GM19438 (cell line): ENCODE measurements around the gene EFHC1.
A peak's percentile ranks its signal among the peaks of the same experiment; 100 is the strongest.

ENCODE experiments used
- ATAC-seq: cut with Tn5 transposase; IDR thresholded peaks from one replicate; pipeline ENCODE4 v1.9.1; 2021; ENCODE audit warnings: low read depth; ENCODE audit not compliant: unreplicated experiment

Gene EFHC1

GRCh38 chr6:52535711-52536423, 115.7 kb downstream of the EFHC1 start:
- peak; percentile 2 for ATAC-seq

GRCh38 chr6:52536424-52536916, 116.3 kb downstream of the EFHC1 start:
- peak; percentile 36 for ATAC-seq

GRCh38 chr6:52537001-52537753, 117.0 kb downstream of the EFHC1 start:
- ATAC-seq = peak; percentile 68

GRCh38 chr6:52538252-52538900, 118.2 kb downstream of the EFHC1 start:
- ATAC-seq = no peak

- ATAC-seq = no peak
These were observed 118.8 kb downstream of the EFHC1 start for GRCh38 chr6:52538901-52539354.

GRCh38 chr6:52539607-52540006, 119.5 kb downstream of the EFHC1 start:
- no peak for ATAC-seq

- no peak for ATAC-seq
These were observed 120.3 kb downstream of the EFHC1 start for GRCh38 chr6:52540286-52540902.

GRCh38 chr6:52541135-52541534, 121.0 kb downstream of the EFHC1 start:
- ATAC-seq = no peak

- ATAC-seq = no peak
These were observed 123.1 kb downstream of the EFHC1 start for GRCh38 chr6:52543262-52543661.

GRCh38 chr6:52543729-52544601, 123.8 kb downstream of the EFHC1 start:
- ATAC-seq = no peak

- no peak for ATAC-seq
These were observed 124.7 kb downstream of the EFHC1 start for GRCh38 chr6:52544602-52545405.

GRCh38 chr6:52545406-52546119, 125.4 kb downstream of the EFHC1 start:
- ATAC-seq = no peak

GRCh38 chr6:52546192-52546591, 126.0 kb downstream of the EFHC1 start:
- ATAC-seq = peak; percentile 42

GRCh38 chr6:52546678-52547077, 126.5 kb downstream of the EFHC1 start:
- ATAC-seq = peak; percentile 81

- no peak for ATAC-seq
These were observed 127.7 kb downstream of the EFHC1 start for GRCh38 chr6:52547647-52548352.

- ATAC-seq = no peak
These were observed 128.2 kb downstream of the EFHC1 start for GRCh38 chr6:52548353-52548713.

- ATAC-seq = no peak
These were observed 128.9 kb downstream of the EFHC1 start for GRCh38 chr6:52548999-52549398.

- no peak for ATAC-seq
These were observed 129.3 kb downstream of the EFHC1 start for GRCh38 chr6:52549428-52549827.
